Measurements from ENCODE around the gene PDXK. TPM values are rescaled to one million over a fixed set of nuclear protein-coding genes. Genes with fewer than 3 reads are reported as not detected.

The PDXK gene
- total and polyA plus RNA-seq, 7 donors: 22.1 to 88.5 (median 26.0) TPM

- Histone ChIP-seq H3K4me1 (peaks cover 0 to 22% (median 12%) of the 10 kb centered on the region in 4 donors), H3K9me3 (no peaks in the 10 kb centered on the region), H3K4me3 (no peak overlapping the region), H3K27ac (no peak overlapping the region), H3K36me3 (peaks cover 8 to 13% (median 8%) of the 10 kb centered on the region in 4 donors), H3K27me3 (no peaks in the 10 kb centered on the region)
- intact Hi-C loops (cut with DNase I): no loop called here
- TF ChIP-seq, protein P1, sequence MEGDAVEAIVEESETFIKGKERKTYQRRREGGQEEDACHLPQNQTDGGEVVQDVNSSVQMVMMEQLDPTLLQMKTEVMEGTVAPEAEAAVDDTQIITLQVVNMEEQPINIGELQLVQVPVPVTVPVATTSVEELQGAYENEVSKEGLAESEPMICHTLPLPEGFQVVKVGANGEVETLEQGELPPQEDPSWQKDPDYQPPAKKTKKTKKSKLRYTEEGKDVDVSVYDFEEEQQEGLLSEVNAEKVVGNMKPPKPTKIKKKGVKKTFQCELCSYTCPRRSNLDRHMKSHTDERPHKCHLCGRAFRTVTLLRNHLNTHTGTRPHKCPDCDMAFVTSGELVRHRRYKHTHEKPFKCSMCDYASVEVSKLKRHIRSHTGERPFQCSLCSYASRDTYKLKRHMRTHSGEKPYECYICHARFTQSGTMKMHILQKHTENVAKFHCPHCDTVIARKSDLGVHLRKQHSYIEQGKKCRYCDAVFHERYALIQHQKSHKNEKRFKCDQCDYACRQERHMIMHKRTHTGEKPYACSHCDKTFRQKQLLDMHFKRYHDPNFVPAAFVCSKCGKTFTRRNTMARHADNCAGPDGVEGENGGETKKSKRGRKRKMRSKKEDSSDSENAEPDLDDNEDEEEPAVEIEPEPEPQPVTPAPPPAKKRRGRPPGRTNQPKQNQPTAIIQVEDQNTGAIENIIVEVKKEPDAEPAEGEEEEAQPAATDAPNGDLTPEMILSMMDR (IDR thresholded peaks at IDR 0.05): no peak
- TF ChIP-seq POLR2AphosphoS5 (IDR thresholded peaks at IDR 0.05) (no peak), EP300 (IDR thresholded peaks at IDR 0.05) (no peak), POLR2A (IDR thresholded peaks at IDR 0.05) (no peak)
- DNase-seq: no peak
- 69 to 89% methylated on average over 8 of the region's 8 CpGs for WGBS, 2 donors
Measured at GRCh38 chr21:43768868-43769167, 49.9 kb downstream of the PDXK start.

DNA sequence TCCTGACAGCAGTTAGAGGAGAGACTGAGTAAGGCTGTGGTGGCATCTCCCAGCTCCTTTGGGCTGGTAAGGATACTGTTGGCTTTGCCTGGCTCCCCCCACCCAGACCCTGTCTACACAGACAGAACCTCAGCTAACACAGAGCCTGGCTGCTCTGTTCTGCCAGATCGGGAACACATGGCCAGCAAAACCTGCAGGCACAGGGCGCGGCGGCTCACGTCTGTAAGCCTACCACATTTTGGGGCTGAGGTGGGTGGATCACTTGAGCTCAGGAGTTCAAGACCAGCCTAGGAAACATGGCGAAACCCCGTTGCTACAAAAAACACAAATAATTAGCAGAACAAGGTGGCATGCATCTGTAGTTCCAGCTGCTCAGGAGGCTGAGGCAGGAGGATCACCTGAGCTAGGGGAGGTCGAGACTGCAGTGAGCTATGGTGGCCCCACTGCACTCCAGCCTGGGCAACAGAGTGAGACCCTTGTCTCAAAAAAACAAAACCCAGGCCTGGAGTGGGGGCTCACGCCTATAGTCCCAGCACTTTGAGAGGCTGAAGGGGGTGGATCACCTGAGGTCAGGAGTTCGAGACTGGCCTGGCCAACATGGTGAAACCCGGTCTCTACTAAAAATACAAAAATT, 50.5 kb downstream of the PDXK start:
- H3K27me3 ChIP-seq: no peaks in the 10 kb centered on the region
- intact Hi-C loops (cut with DNase I): no loop called here
- H3K4me3 ChIP-seq: no peak overlapping the region
- DNase-seq: no peak
- peaks cover 0 to 27% (median 14%) of the 10 kb centered on the region in 4 donors for H3K4me1 ChIP-seq
- H3K36me3 ChIP-seq: peaks cover 9 to 19% (median 13%) of the 10 kb centered on the region in 4 donors
- no peak overlapping the region for H3K27ac ChIP-seq
- TF ChIP-seq EP300 (IDR thresholded peaks at IDR 0.05) (no peak), POLR2A (IDR thresholded peaks at IDR 0.05) (no peak)
- 93 to 94% methylated on average over 11 of the region's 11 CpGs for WGBS, 2 donors
- no peaks in the 10 kb centered on the region for H3K9me3 ChIP-seq

- whole genome bisulfite sequencing, 2 donors: 92 to 95% methylated on average over 21 of the region's 21 CpGs
- intact Hi-C loops (cut with DNase I): no loop called here
Measured at GRCh38 chr21:43770066-43770655, 51.2 kb downstream of the PDXK start.

DNA sequence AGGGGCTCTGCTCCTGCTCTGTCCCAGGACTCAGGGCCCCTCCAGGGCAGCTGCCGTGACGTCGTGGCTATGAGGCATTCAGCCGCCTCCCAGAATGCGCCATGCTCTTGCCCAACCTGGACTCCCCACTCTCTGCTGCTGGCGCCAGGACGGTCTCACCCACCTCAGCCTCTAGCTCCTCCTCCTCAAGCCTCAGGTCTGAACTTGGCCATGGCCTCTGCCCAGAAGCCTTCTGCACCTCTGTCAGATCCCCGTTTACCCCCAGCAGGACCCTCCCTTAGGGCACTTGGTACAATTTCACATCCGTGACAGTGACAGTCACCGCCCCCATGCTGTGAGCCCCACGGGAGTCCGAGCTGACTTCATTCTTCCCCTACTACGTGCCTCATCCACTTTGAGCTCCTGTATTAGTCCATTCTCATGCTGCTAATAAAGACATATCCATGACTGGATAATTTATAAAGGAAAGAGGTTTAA, 52.3 kb downstream of the PDXK start:
- Histone ChIP-seq H3K27me3 (no peaks in the 10 kb centered on the region), H3K9me3 (no peaks in the 10 kb centered on the region), H3K4me1 (peaks cover 0 to 38% (median 25%) of the 10 kb centered on the region in 4 donors), H3K36me3 (peaks cover 9 to 22% (median 14%) of the 10 kb centered on the region in 4 donors), H3K4me3 (no peak overlapping the region), H3K27ac (no peak overlapping the region)
- TF ChIP-seq, protein P1 (IDR thresholded peaks at IDR 0.05): no peak
- no peak for TF ChIP-seq POLR2AphosphoS5 (IDR thresholded peaks at IDR 0.05)
- TF ChIP-seq EP300 (IDR thresholded peaks at IDR 0.05): no peak
- TF ChIP-seq POLR2A (IDR thresholded peaks at IDR 0.05): no peak
- no peak for DNase-seq
- intact Hi-C loops (cut with DNase I): no loop called here
- WGBS, 2 donors: 82 to 88% methylated on average over 13 of the region's 13 CpGs

More at GRCh38 chr21:43770066-43770655, 51.2 kb downstream of the PDXK start:
- Histone ChIP-seq H3K27ac (no peak overlapping the region), H3K4me1 (peaks cover 0 to 34% (median 21%) of the 10 kb centered on the region in 4 donors), H3K9me3 (no peaks in the 10 kb centered on the region), H3K36me3 (peaks cover 9 to 22% (median 14%) of the 10 kb centered on the region in 4 donors), H3K27me3 (no peaks in the 10 kb centered on the region), H3K4me3 (no peak overlapping the region)
- TF ChIP-seq, protein P1 (IDR thresholded peaks at IDR 0.05): no peak
- TF ChIP-seq EP300 (IDR thresholded peaks at IDR 0.05): no peak
- DNase-seq: no peak

- 84 to 87% methylated on average over 13 of the region's 13 CpGs for WGBS, 2 donors
- Histone ChIP-seq H3K4me1 (peaks cover 0 to 35% (median 26%) of the 10 kb centered on the region in 4 donors), H3K4me3 (no peak overlapping the region), H3K9me3 (no peaks in the 10 kb centered on the region), H3K27ac (no peak overlapping the region), H3K27me3 (no peaks in the 10 kb centered on the region), H3K36me3 (peaks cover 9 to 22% (median 14%) of the 10 kb centered on the region in 4 donors)
- TF ChIP-seq POLR2A (IDR thresholded peaks at IDR 0.05) (no peak), POLR2AphosphoS5 (IDR thresholded peaks at IDR 0.05) (no peak), EP300 (IDR thresholded peaks at IDR 0.05) (no peak)
- TF ChIP-seq, protein P1 (IDR thresholded peaks at IDR 0.05): no peak
- no peak for DNase-seq
- intact Hi-C loops (cut with DNase I): no loop called here
Measured at GRCh38 chr21:43771698-43772424, 52.9 kb downstream of the PDXK start.

All from sigmoid colon (tissue), 7 donors.